Lower leg skin (tissue), 3 donors: ENCODE measurements around the gene SEPTIN14.
"Not testable (repeated sequence)": the region's sequence is repeated elsewhere in the genome, so short reads cannot be mapped to it uniquely, and the experiment has no call there.

ENCODE experiments used
- CTCF ChIP-seq, 3 donors: fragments of 450-650 bp; IDR thresholded peaks; one replicate each; pipeline ENCODE4 v1.5.1; 2016; ENCODE audit warnings: antibody characterized with exemption in 3 of 3, mild to moderate bottlenecking in 3 of 3, moderate library complexity in 2 of 3
- POLR2A ChIP-seq, 2 donors: fragments of 450-650 bp; IDR thresholded peaks; one replicate each; pipeline ENCODE4 v1.6.1; 2016 to 2017; ENCODE audit warnings: antibody characterized with exemption in 2 of 2, mild to moderate bottlenecking in 1 of 2, moderate library complexity in 1 of 2

- TF ChIP-seq CTCF, POLR2A (IDR thresholded peaks at IDR 0.05): not testable (repeated sequence)
Observed at GRCh38 chr7:55785444-55785843, 77.1 kb downstream of the SEPTIN14 start.
